Gastrocnemius medialis (tissue), 4 donors: ENCODE measurements around the gene NLGN2. TPM values are rescaled to one million over a fixed set of nuclear protein-coding genes. Genes with fewer than 3 reads are reported as not detected.
A peak's percentile ranks its signal among the peaks of the same experiment; 100 is the strongest.

Experiments
- ATAC-seq, 2 donors: fragments of 150-250 bp; one replicate each; pipeline ENCODE4 v1.9.1; 2016
- DNase-seq, 2 donors: peaks; one replicate each; pipeline ENCODE4 v3.0.0-alpha.2; 2019
- H3K27ac ChIP-seq, 4 donors: fragments of 200-600 bp; sonication (generic); 1 replicate in 1 of 4; 2 replicates in 3 of 4; pipeline ENCODE4 v1.5.1; 2016 to 2018; ENCODE audit warnings: mild to moderate bottlenecking in 2 of 4, moderate library complexity in 1 of 4
- H3K27me3 ChIP-seq, 3 donors: fragments of 200-600 bp; sonication (generic) in 2 of 3; 1 replicate in 1 of 3; 2 replicates in 2 of 3; pipeline versions ENCODE4 v1.5.1 to v1.6.0; 2016 to 2019; ENCODE audit warnings: mild to moderate bottlenecking in 1 of 3, moderate library complexity in 1 of 3
- H3K36me3 ChIP-seq, 2 donors: fragments of 200-600 bp; sonication (generic) in 1 of 2; one replicate each; pipeline ENCODE4 v1.5.1; 2017 to 2018
- H3K4me1 ChIP-seq, 2 donors: fragments of 200-600 bp; sonication (generic) in 1 of 2; one replicate each; pipeline ENCODE4 v1.5.1; 2016 to 2017; ENCODE audit warnings: mild to moderate bottlenecking in 2 of 2
- H3K4me3 ChIP-seq, 4 donors: fragments of 200-600 bp; sonication (generic) in 3 of 4; 1 replicate in 1 of 4; 2 replicates in 3 of 4; pipeline ENCODE4 v1.5.1; 2016 to 2019; ENCODE audit warnings: mild to moderate bottlenecking in 2 of 4
- H3K9me3 ChIP-seq, 3 donors: fragments of 200-600 bp; sonication (generic) in 2 of 3; 1 replicate in 1 of 3; 2 replicates in 2 of 3; pipeline ENCODE4 v1.5.1; 2016 to 2019
- POLR2A ChIP-seq, 2 donors: fragments of 450-650 bp; IDR thresholded peaks; one replicate each; pipeline ENCODE4 v1.6.1; 2017; ENCODE audit warnings: antibody characterized with exemption in 2 of 2, mild to moderate bottlenecking in 2 of 2, moderate library complexity in 2 of 2
- in situ Hi-C, 4 donors: fragments of 200-750 bp; cut with MboI; loops; one replicate each; pipeline versions ENCODE4 v1.15.0 to v1.8.0; 2017; ENCODE audit warnings: low sequenced_read_pairs in 4 of 4
- intact Hi-C: fragments of 100-400 bp; cut with DNase I; formaldehyde crosslinking; loops from one replicate; pipeline ENCODE4 v1.15.1; 2023; ENCODE audit warnings: low total_unique reads
- total RNA-seq, 4 donors: library from RNA; depleted of rRNA; stranded (reverse); fragments of >200 nt; gene quantifications; one replicate each; pipeline versions ENCODE4 v1.1.0 to v1.2.3, GENCODE V29; 2016
- TF ChIP-seq, protein P1 (sequence below), 5 experiments: fragments of 450-650 bp in 3 of 5; fragments of 200-600 bp in 2 of 5; sonication (generic) in 2 of 5; IDR thresholded peaks in 4 of 5; conservative IDR thresholded peaks in 1 of 5; 1 replicate in 4 of 5; 2 replicates in 1 of 5; pipeline ENCODE4 v1.5.1; 2016 to 2019; ENCODE audit warnings: antibody characterized with exemption in 5 of 5, mild to moderate bottlenecking in 3 of 5, moderate library complexity in 3 of 5

The NLGN2 gene
- total RNA-seq, 4 donors from 2014 or later: 4.2 to 6.6 (median 4.4) TPM

DNA sequence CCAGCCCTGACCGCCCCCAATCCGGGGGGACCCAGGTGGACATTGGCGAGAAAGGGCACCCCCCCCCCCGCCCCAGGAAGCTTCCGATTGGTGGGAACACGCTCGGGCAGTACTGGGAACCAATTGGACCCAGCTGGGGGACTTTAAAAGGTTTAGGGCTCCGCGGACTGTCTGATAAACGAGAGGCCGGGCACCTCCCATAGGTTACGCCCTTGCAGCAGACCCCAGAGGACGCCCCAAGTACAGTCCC, 4.0 kb upstream of the NLGN2 start:
- TF ChIP-seq, protein P1, sequence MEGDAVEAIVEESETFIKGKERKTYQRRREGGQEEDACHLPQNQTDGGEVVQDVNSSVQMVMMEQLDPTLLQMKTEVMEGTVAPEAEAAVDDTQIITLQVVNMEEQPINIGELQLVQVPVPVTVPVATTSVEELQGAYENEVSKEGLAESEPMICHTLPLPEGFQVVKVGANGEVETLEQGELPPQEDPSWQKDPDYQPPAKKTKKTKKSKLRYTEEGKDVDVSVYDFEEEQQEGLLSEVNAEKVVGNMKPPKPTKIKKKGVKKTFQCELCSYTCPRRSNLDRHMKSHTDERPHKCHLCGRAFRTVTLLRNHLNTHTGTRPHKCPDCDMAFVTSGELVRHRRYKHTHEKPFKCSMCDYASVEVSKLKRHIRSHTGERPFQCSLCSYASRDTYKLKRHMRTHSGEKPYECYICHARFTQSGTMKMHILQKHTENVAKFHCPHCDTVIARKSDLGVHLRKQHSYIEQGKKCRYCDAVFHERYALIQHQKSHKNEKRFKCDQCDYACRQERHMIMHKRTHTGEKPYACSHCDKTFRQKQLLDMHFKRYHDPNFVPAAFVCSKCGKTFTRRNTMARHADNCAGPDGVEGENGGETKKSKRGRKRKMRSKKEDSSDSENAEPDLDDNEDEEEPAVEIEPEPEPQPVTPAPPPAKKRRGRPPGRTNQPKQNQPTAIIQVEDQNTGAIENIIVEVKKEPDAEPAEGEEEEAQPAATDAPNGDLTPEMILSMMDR (IDR thresholded peaks at IDR 0.05 in 4 of 5, conservative IDR thresholded peaks at IDR 0.05 in 1 of 5): no peak
- TF ChIP-seq POLR2A (IDR thresholded peaks at IDR 0.05): no peak
- peaks cover 19 to 20% of the 10 kb centered on the region in 2 donors for H3K4me1 ChIP-seq
- intact Hi-C loops: loop anchor here (1.0 to 10.0 kb wide), 3 partner anchors 9 to 281 kb away; partner anchors contain the start of genes KCTD11, PLSCR3, TP53 and WRAP53
- ATAC-seq (peak; percentile 68 to 69), DNase-seq (peak in 1 of 2 donors; percentile 70)
- in situ Hi-C loops: no loop called here
- no peaks in the 10 kb centered on the region for H3K9me3 ChIP-seq
- H3K27ac ChIP-seq: peak overlapping the region; percentile 92 to 97 (median 92)
- no peaks in the 10 kb centered on the region for H3K36me3 ChIP-seq
- H3K27me3 ChIP-seq: no peaks in the 10 kb centered on the region
- peak overlapping the region; percentile 62 to 81 (median 70) for H3K4me3 ChIP-seq

GRCh38 chr17:7403977-7404736, 3.5 kb upstream of the NLGN2 start, which contains the start of gene TMEM256:
Gene TMEM256, minus strand, starts transcription at chr17:7404097. Its CDS starts 13 bp downstream, at chr17:7404084.
- intact Hi-C loops (loop anchor here (1.0 to 10.0 kb wide), 6 partner anchors 10 to 281 kb away; partner anchors contain the start of genes KCTD11, PLSCR3, POLR2A and SENP3), in situ Hi-C loops (no loop called here)
- peak; percentile 100 for DNase-seq

DNA sequence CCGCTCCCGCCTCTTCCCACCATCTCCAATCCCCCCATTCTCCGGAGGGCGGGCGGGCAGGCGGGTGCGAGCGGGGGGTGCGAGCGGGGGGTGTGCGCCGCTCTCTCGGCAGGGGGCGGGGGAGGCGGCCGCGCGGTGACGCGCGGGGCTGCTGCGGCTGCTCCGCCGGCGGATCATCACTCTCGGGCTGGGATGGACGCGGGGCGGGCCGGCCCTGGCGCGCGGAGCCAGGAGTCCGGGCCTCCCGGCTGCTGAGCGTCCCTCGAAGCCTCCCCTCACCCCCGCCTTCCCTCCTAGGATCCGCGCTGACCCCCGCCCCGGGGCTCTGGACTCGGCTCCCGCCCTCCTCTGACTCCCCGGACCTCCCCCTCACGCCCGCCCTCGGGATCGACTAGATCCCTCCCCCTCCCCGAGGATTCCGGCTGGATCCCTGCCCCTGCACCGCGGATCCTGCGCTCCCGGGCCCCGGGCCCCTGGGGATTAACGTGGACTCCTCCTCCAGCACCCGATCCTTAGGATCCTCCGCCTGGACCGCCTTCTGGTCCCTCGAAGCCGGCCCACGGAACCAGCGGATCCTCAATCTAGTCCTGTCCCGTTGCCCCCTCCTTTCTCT, 2.8 kb upstream of the NLGN2 start:
- peak; percentile 36 to 46 for ATAC-seq
- Histone ChIP-seq H3K27me3 (no peaks in the 10 kb centered on the region), H3K27ac (peak overlapping the region; percentile 92 to 97 (median 92)), H3K36me3 (no peaks in the 10 kb centered on the region), H3K4me1 (peaks cover 19 to 20% of the 10 kb centered on the region in 2 donors), H3K4me3 (peak overlapping the region; percentile 62 to 81 (median 70)), H3K9me3 (no peaks in the 10 kb centered on the region)
- DNase-seq: peak in 1 of 2 donors; percentile 27
- peak; percentile 70 to 75 for TF ChIP-seq POLR2A (IDR thresholded peaks at IDR 0.05)
- TF ChIP-seq, protein P1 (IDR thresholded peaks at IDR 0.05 in 4 of 5, conservative IDR thresholded peaks at IDR 0.05 in 1 of 5): peak in 1 of 5 experiments; percentile 30
- in situ Hi-C loops: no loop called here
- intact Hi-C loops: loop anchor here (1.0 to 10.0 kb wide), 4 partner anchors 30 to 280 kb away; partner anchors contain the start of genes POLR2A, SENP3, TMEM102 and TP53

More at GRCh38 chr17:7403977-7404736, 3.5 kb upstream of the NLGN2 start, which contains the start of gene TMEM256:
- peak within 1 kb of the TSS; percentile 92 to 97 (median 92) for H3K27ac ChIP-seq
- no peaks in the 10 kb centered on the region for H3K36me3 ChIP-seq
- H3K4me3 ChIP-seq: peak within 1 kb of the TSS; percentile 62 to 81 (median 70)
- no peaks in the 10 kb centered on the region for H3K9me3 ChIP-seq
- peak; percentile 90 for ATAC-seq
- no peaks in the 10 kb centered on the region for H3K27me3 ChIP-seq
- peaks cover 19 to 20% of the 10 kb centered on the region in 2 donors for H3K4me1 ChIP-seq
- TF ChIP-seq, protein P1 (IDR thresholded peaks at IDR 0.05 in 4 of 5, conservative IDR thresholded peaks at IDR 0.05 in 1 of 5): peak in 2 of 5 experiments; percentile 13 to 22
- TF ChIP-seq POLR2A (IDR thresholded peaks at IDR 0.05): peak; percentile 94 to 96

DNA sequence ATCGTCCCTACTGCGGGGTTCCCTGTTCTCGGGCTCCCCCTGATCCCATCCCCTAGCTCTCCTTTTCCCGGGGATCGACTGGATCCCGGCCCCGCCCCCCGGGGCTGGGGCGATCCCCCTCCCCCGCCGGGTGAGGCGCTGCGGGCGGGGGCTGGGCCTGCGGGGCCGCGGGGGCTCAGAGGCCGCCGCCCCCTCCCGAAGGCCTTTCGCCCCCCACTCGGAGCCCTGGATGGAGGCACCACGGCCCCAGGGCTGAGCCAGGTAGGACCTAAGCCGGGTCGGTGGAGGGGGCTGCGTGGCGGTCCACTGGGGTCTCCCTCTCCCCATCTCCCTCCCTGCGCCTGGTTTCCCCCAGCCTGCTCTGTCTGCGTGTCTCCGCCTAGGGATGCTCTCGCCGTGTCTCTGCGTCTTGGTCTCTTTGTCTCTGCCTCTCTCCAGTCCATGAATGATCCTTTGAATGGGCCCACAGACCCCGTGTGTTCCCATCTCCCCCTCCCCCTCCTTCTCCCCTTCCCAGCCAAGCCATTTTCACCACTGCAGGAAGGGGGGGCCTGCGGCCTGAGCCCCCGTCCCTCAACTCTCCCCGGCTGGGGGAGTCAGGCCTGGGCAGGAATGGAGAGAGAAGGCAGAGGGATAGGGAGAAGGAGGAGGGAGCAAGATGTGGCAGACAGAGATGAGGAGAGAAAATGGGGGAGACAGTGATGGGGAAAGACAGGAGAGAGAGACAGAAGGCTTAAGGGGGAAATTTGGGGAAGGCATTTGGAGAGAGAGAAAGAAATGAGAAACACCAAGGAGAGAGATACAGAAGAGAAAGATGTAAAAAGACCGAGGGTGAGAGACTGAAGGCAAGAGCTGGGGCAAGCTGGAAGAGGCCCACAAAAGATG, 2.1 kb upstream of the NLGN2 start:
- no peak for ATAC-seq
- in situ Hi-C loops: no loop called here
- intact Hi-C loops: loop anchor here (2.0 to 10.0 kb wide), 2 partner anchors 155 to 279 kb away; partner anchors contain the start of genes SENP3, TP53 and WRAP53
- TF ChIP-seq, protein P1 (IDR thresholded peaks at IDR 0.05 in 4 of 5, conservative IDR thresholded peaks at IDR 0.05 in 1 of 5): no peak
- TF ChIP-seq POLR2A (IDR thresholded peaks at IDR 0.05): no peak
- Histone ChIP-seq H3K27me3 (no peaks in the 10 kb centered on the region), H3K9me3 (no peaks in the 10 kb centered on the region), H3K27ac (peak overlapping the region; percentile 92 to 97 (median 92)), H3K4me1 (peaks cover 19 to 20% of the 10 kb centered on the region in 2 donors), H3K4me3 (peak overlapping the region; percentile 62 to 81 (median 70)), H3K36me3 (no peaks in the 10 kb centered on the region)
- no peak for DNase-seq
